PC-3 (cell line): Measurements from ENCODE around the gene LBP. TPM values are rescaled to one million over a fixed set of nuclear protein-coding genes. Genes with fewer than 3 reads are reported as not detected.

ENCODE experiments used
- ATAC-seq: fragments of 200-7000 bp; cut with Tn5 transposase; 2 replicates; pipeline ENCODE4 v1.9.1; 2020; ENCODE audit warnings: mild to moderate bottlenecking, moderate library complexity
- BruUV-seq: library from RNA; stranded (reverse); fragments of 400-500 nt; replicated peaks from 2 replicates; lab custom pipeline; 2021; lab: Mats Ljungman, UMichigan
- CTCF ChIA-PET: fragments of 300-600 bp; sonication (Branson Sonifier 250); formaldehyde crosslinking; loops from one replicate; lab custom pipeline; 2022; ENCODE audit warnings: antibody characterized with exemption; lab: Charles Lee
- POLR2A ChIA-PET: fragments of 300-600 bp; sonication (Branson Sonifier 250); formaldehyde crosslinking; loops from one replicate; lab custom pipeline; 2022; ENCODE audit warnings: antibody characterized with exemption; ENCODE audit not compliant: unreplicated experiment; lab: Charles Lee
- DNase-seq: peaks from one replicate; pipeline ENCODE4 v3.0.0-alpha.2; 2015
- H2AFZ ChIP-seq: fragments of 300-600 bp; sonication (generic); 2 replicates; pipeline ENCODE4 v1.6.0; 2016; ENCODE audit warnings: antibody characterized with exemption, low read length
- H3F3A ChIP-seq: fragments of 300-600 bp; sonication (generic); one replicate; pipeline ENCODE4 v1.6.0; 2017; ENCODE audit warnings: antibody characterized with exemption, low read length, control low read depth, mild to moderate bottlenecking; ENCODE audit not compliant: unreplicated experiment
- H3K27ac ChIP-seq: fragments of 300-600 bp; sonication (generic); 2 replicates; pipeline ENCODE4 v1.5.1; 2016; ENCODE audit warnings: mild to moderate bottlenecking, low read length
- H3K27me3 ChIP-seq: fragments of 300-600 bp; sonication (generic); 2 replicates; pipeline ENCODE4 v1.6.1; 2016; ENCODE audit warnings: low read length, mixed read lengths
- H3K36me3 ChIP-seq: fragments of 300-600 bp; sonication (generic); 2 replicates; pipeline ENCODE4 v1.6.1; 2016; ENCODE audit warnings: low read depth, mixed run types, low read length, mixed read lengths
- H3K4me1 ChIP-seq: fragments of 300-600 bp; sonication (generic); 2 replicates; pipeline ENCODE4 v1.5.1; 2016; ENCODE audit warnings: low read length; ENCODE audit not compliant: insufficient read depth
- H3K4me2 ChIP-seq: fragments of 300-600 bp; sonication (generic); 2 replicates; pipeline ENCODE4 v1.6.0; 2016; ENCODE audit warnings: low read length
- H3K4me3 ChIP-seq: fragments of 300-600 bp; sonication (generic); 2 replicates; pipeline ENCODE4 v1.5.1; 2016; ENCODE audit warnings: mild to moderate bottlenecking, low read length, mixed read lengths
- H3K79me2 ChIP-seq: fragments of 300-600 bp; sonication (generic); 2 replicates; pipeline ENCODE4 v1.6.1; 2017; ENCODE audit warnings: low read length, mixed read lengths
- H3K9ac ChIP-seq: fragments of 300-600 bp; sonication (generic); 2 replicates; pipeline ENCODE4 v1.6.0; 2016; ENCODE audit warnings: mild to moderate bottlenecking, low read length
- H3K9me2 ChIP-seq: fragments of 300-600 bp; sonication (generic); replicated peaks from 2 replicates; pipeline ENCODE4 v1.6.1; 2016; ENCODE audit warnings: mixed run types, low read length, mixed read lengths
- H3K9me3 ChIP-seq: fragments of 300-600 bp; sonication (generic); 2 replicates; pipeline ENCODE4 v1.6.1; 2016; ENCODE audit warnings: low read length, mixed read lengths
- H4K20me1 ChIP-seq: fragments of 300-600 bp; sonication (generic); 2 replicates; pipeline ENCODE4 v1.6.1; 2016; ENCODE audit warnings: low read length, mixed read lengths
- EZH2 ChIP-seq: fragments of 300-600 bp; sonication (generic); IDR thresholded peaks from one replicate; pipeline ENCODE4 v1.6.1; 2017; ENCODE audit warnings: antibody characterized with exemption, mild to moderate bottlenecking, low read length; ENCODE audit not compliant: unreplicated experiment
- EZH2phosphoT487 ChIP-seq: fragments of 300-600 bp; sonication (generic); IDR thresholded peaks from 2 replicates; pipeline ENCODE4 v1.6.1; 2018; ENCODE audit warnings: mild to moderate bottlenecking, antibody characterized with exemption, low read length, borderline replicate concordance
- intact Hi-C: fragments of 100-400 bp; cut with micrococcal nuclease; formaldehyde crosslinking; loops from 2 replicates; pipeline ENCODE4 v1.9.0; 2023
- total RNA-seq: library from RNA; depleted of rRNA; stranded (reverse); fragments of >200 nt; gene quantifications from 2 replicates; pipeline ENCODE4 v1.2.3, GENCODE V29; 2014
- TF ChIP-seq, protein P1 (sequence below): fragments of 300-600 bp; sonication (generic); conservative IDR thresholded peaks from 2 replicates; pipeline ENCODE4 v1.5.1; 2017; ENCODE audit warnings: antibody characterized with exemption, low read depth, mild to moderate bottlenecking, low read length

LBP gene
- total RNA-seq, 1 experiment from 2014 or later = not detected

DNA sequence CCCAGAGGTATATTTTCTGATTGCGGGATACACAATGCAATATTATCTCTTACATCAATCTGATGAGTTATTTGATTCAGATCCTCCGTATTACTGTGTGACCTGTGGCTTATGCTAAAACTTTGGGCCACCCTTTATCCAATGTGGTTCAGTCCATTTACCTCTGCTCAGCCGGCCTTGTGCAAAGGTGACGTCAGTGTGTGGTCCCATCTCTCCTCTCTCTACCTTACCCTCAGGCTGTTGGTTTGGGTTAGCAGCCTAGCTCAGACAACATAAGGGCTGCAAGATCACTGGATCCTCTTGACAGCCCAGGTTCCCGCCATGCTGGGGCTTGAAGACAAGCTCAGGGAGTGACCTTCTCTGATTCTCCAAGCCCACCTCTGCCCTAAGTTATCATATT is 55.8 kb downstream of the LBP start:
- POLR2A ChIA-PET = no interaction called here
- CTCF ChIA-PET = interaction anchor here (0.5 kb wide), 1 partner anchor 22 kb away, joined by 9 read pairs; no protein-coding TSS in a partner anchor

DNA sequence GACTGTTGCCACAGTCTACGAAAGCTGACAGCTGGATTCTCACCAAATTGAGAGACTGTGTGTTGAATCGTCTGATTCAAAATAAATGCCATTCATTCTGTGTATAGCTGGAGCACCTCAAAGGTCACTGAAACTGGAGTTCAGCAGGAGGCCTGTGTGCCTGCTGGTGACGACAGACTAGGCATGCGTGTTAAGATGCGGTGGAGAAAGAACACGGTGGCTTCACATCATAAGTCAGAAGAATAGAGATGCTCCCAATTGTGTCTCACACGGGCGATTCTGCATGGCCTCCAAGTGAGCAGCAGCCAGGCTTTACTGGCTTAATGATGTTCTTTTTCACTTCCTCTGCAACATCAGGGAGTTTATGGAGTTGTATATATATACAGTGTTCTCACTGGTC is 56.5 kb downstream of the LBP start:
- no peak overlapping the region for H3K9ac ChIP-seq
- no peaks in the 10 kb centered on the region for H4K20me1 ChIP-seq
- H3F3A ChIP-seq = no peaks in the 10 kb centered on the region
- intact Hi-C loops = no loop called here
- H3K9me3 ChIP-seq = no peaks in the 10 kb centered on the region
- no peaks in the 10 kb centered on the region for H3K79me2 ChIP-seq
- no peaks in the 10 kb centered on the region for H3K9me2 ChIP-seq
- CTCF ChIA-PET = no interaction called here
- TF ChIP-seq EZH2phosphoT487 (no peak), EZH2 (no peak)
- TF ChIP-seq, protein P1, sequence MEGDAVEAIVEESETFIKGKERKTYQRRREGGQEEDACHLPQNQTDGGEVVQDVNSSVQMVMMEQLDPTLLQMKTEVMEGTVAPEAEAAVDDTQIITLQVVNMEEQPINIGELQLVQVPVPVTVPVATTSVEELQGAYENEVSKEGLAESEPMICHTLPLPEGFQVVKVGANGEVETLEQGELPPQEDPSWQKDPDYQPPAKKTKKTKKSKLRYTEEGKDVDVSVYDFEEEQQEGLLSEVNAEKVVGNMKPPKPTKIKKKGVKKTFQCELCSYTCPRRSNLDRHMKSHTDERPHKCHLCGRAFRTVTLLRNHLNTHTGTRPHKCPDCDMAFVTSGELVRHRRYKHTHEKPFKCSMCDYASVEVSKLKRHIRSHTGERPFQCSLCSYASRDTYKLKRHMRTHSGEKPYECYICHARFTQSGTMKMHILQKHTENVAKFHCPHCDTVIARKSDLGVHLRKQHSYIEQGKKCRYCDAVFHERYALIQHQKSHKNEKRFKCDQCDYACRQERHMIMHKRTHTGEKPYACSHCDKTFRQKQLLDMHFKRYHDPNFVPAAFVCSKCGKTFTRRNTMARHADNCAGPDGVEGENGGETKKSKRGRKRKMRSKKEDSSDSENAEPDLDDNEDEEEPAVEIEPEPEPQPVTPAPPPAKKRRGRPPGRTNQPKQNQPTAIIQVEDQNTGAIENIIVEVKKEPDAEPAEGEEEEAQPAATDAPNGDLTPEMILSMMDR = no peak
- H3K4me3 ChIP-seq = no peak overlapping the region
- DNase-seq (no peak), ATAC-seq (no peak)
- no peak overlapping the region for H3K27ac ChIP-seq
- BruUV-seq = no TSS peak
- no peaks in the 10 kb centered on the region for H3K27me3 ChIP-seq
- no peaks in the 10 kb centered on the region for H3K4me1 ChIP-seq
- 0 out of 2 replicates have a peak, but pooled peaks cover 2% of the 10 kb centered on the region for H3K36me3 ChIP-seq
- H3K4me2 ChIP-seq = no peak overlapping the region
- H2AFZ ChIP-seq = no peak overlapping the region
- POLR2A ChIA-PET = no interaction called here

More for the DNA sequence above, 55.8 kb downstream of the LBP start:
- Histone ChIP-seq H3K9me3 (no peaks in the 10 kb centered on the region), H3K27ac (no peak overlapping the region), H3K79me2 (no peaks in the 10 kb centered on the region), H3K36me3 (0 out of 2 replicates have a peak, but pooled peaks cover 2% of the 10 kb centered on the region), H3K4me1 (no peaks in the 10 kb centered on the region), H2AFZ (no peak overlapping the region), H3K9ac (no peak overlapping the region), H3K4me3 (no peak overlapping the region), H4K20me1 (no peaks in the 10 kb centered on the region), H3F3A (no peaks in the 10 kb centered on the region), H3K9me2 (no peaks in the 10 kb centered on the region), H3K4me2 (no peak overlapping the region), H3K27me3 (no peaks in the 10 kb centered on the region)
- BruUV-seq = no TSS peak
- intact Hi-C loops = no loop called here
- ATAC-seq (no peak), DNase-seq (no peak)
- no peak for TF ChIP-seq EZH2phosphoT487
- TF ChIP-seq, protein P1 = no peak

DNA sequence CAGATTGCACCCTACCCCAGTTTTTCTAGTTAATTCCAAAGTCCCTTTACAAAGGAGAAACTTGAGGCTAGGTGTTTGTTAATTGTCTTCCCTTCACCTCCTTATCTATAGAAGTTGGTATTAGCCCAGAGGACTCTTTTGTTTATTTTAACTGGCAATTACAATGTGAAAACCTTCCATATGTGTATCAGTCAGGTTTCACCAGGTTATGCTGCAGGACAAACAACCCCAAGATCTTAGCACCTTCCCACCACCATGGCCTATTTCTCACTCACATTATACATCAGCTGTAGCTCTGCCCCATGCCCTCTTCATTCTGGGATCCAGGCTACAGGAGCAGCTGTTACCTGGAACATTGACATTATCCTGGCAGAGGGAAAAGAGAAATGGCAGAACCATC is 57.7 kb downstream of the LBP start:
- ChIA-PET CTCF (no interaction called here), POLR2A (no interaction called here)
- BruUV-seq = no TSS peak

More for the DNA sequence above, 57.7 kb downstream of the LBP start:
- Histone ChIP-seq H3K36me3 (0 out of 2 replicates have a peak, but pooled peaks cover 2% of the 10 kb centered on the region), H3K27ac (no peak overlapping the region), H3K9me2 (no peaks in the 10 kb centered on the region), H3K79me2 (no peaks in the 10 kb centered on the region), H3K27me3 (no peaks in the 10 kb centered on the region), H3K9ac (no peak overlapping the region), H3K4me2 (no peak overlapping the region), H3K9me3 (no peaks in the 10 kb centered on the region), H3K4me1 (no peaks in the 10 kb centered on the region), H3F3A (no peaks in the 10 kb centered on the region), H3K4me3 (no peak overlapping the region), H4K20me1 (no peaks in the 10 kb centered on the region), H2AFZ (no peak overlapping the region)
- intact Hi-C loops = no loop called here
- TF ChIP-seq EZH2 (no peak), EZH2phosphoT487 (no peak)
- TF ChIP-seq, protein P1 = no peak
- DNase-seq (no peak), ATAC-seq (no peak)
